PC-9 (cell line): Measurements from ENCODE around the gene LARP1B. TPM values are rescaled to one million over a fixed set of nuclear protein-coding genes. Genes with fewer than 3 reads are reported as not detected.

Source experiments
- BruUV-seq: library from RNA; stranded (reverse); fragments of 400-500 nt; replicated peaks from 2 replicates; lab custom pipeline; 2021; lab: Mats Ljungman, UMichigan
- CTCF ChIA-PET: fragments of 300-600 bp; sonication (Branson Sonifier 250); formaldehyde crosslinking; loops from one replicate; lab custom pipeline; 2022; ENCODE audit warnings: antibody characterized with exemption; lab: Charles Lee
- POLR2A ChIA-PET: fragments of 300-600 bp; sonication (Branson Sonifier 250); formaldehyde crosslinking; loops from one replicate; lab custom pipeline; 2022; ENCODE audit warnings: antibody characterized with exemption; ENCODE audit not compliant: unreplicated experiment; lab: Charles Lee
- DNase-seq, 2 experiments: peaks; one replicate each; pipeline versions ENCODE4 v3.0.0 to v3.0.0-alpha.2; 2015 to 2022; ENCODE audit warnings: mixed read lengths in 1 of 2
- H2AFZ ChIP-seq: fragments of 200-600 bp; sonication (generic); 2 replicates; pipeline ENCODE4 v1.8.1; 2017; ENCODE audit warnings: antibody characterized with exemption
- H3F3A ChIP-seq: fragments of 200-600 bp; sonication (generic); 2 replicates; pipeline ENCODE4 v1.8.1; 2017; ENCODE audit warnings: antibody characterized with exemption, mild to moderate bottlenecking, low read depth; ENCODE audit not compliant: insufficient read depth
- H3K27ac ChIP-seq: fragments of 200-600 bp; sonication (generic); 2 replicates; pipeline ENCODE4 v1.6.1; 2016; ENCODE audit warnings: mixed run types
- H3K27me3 ChIP-seq: fragments of 200-600 bp; sonication (generic); 2 replicates; pipeline ENCODE4 v1.6.1; 2016; ENCODE audit warnings: low read depth, mixed run types; ENCODE audit not compliant: insufficient read depth
- H3K36me3 ChIP-seq: fragments of 200-600 bp; sonication (generic); 2 replicates; pipeline ENCODE4 v1.6.1; 2016; ENCODE audit warnings: low read depth, mixed run types
- H3K4me1 ChIP-seq: fragments of 200-600 bp; sonication (generic); replicated peaks from 2 replicates; pipeline ENCODE4 v1.6.1; 2016; ENCODE audit warnings: mixed run types; ENCODE audit not compliant: insufficient read depth
- H3K4me2 ChIP-seq: fragments of 200-600 bp; sonication (generic); 2 replicates; pipeline ENCODE4 v1.6.1; 2017; ENCODE audit warnings: mixed run types
- H3K4me3 ChIP-seq: fragments of 200-600 bp; sonication (generic); 2 replicates; pipeline ENCODE4 v1.6.1; 2016; ENCODE audit warnings: mixed run types
- H3K79me2 ChIP-seq: fragments of 200-600 bp; sonication (generic); 2 replicates; pipeline ENCODE4 v1.6.1; 2017; ENCODE audit warnings: low read depth, mixed run types
- H3K9me2 ChIP-seq: fragments of 200-600 bp; sonication (generic); 2 replicates; pipeline ENCODE4 v1.8.1; 2017; ENCODE audit warnings: mild to moderate bottlenecking; ENCODE audit not compliant: insufficient read depth
- H3K9me3 ChIP-seq: fragments of 200-600 bp; sonication (generic); 2 replicates; pipeline ENCODE4 v1.8.1; 2016; ENCODE audit warnings: low read depth; ENCODE audit not compliant: insufficient read depth
- H4K20me1 ChIP-seq: fragments of 200-600 bp; sonication (generic); 2 replicates; pipeline ENCODE4 v1.8.1; 2017; ENCODE audit not compliant: insufficient read depth
- CTCF ChIP-seq: fragments of 200-600 bp; sonication (generic); conservative IDR thresholded peaks from 2 replicates; pipeline ENCODE4 v1.6.1; 2017; ENCODE audit warnings: mixed run types, antibody characterized with exemption, mild to moderate bottlenecking, moderate library complexity
- EZH2 ChIP-seq: fragments of 200-600 bp; sonication (generic); IDR thresholded peaks from 2 replicates; pipeline ENCODE4 v1.8.0; 2017; ENCODE audit warnings: antibody characterized with exemption, low read depth
- intact Hi-C: fragments of 100-400 bp; cut with micrococcal nuclease; formaldehyde crosslinking; loops from one replicate; pipeline ENCODE4 v1.10.0; 2022; ENCODE audit not compliant: unreplicated experiment
- total RNA-seq: library from RNA; stranded (reverse); gene quantifications from 2 replicates; pipeline ENCODE4 v1.2.3, GENCODE V29; 2021

LARP1B gene
- total RNA-seq, 1 experiment from 2014 or later = 22.0 TPM

GRCh38 chr4:128130621-128131020, 69.5 kb downstream of the LARP1B start:
- intact Hi-C loops = no loop called here
- H3K27ac ChIP-seq = no peak overlapping the region
- H3K4me1 ChIP-seq = no peaks in the 10 kb centered on the region
- H3K4me3 ChIP-seq = no peak overlapping the region
- ChIA-PET POLR2A (no interaction called here), CTCF (no interaction called here)
- H3K27me3 ChIP-seq = no peaks in the 10 kb centered on the region
- no peaks in the 10 kb centered on the region for H3F3A ChIP-seq
- no peak overlapping the region for H3K4me2 ChIP-seq
- H3K9me3 ChIP-seq = no peaks in the 10 kb centered on the region
- H3K36me3 ChIP-seq = no peaks in the 10 kb centered on the region
- no peaks in the 10 kb centered on the region for H4K20me1 ChIP-seq
- no peak overlapping the region for H2AFZ ChIP-seq
- no peak for TF ChIP-seq CTCF
- no peak for TF ChIP-seq EZH2
- no peak for DNase-seq
- BruUV-seq = no TSS peak
- H3K9me2 ChIP-seq = no peaks in the 10 kb centered on the region
- no peaks in the 10 kb centered on the region for H3K79me2 ChIP-seq

- POLR2A ChIA-PET = no interaction called here
- H3K9me3 ChIP-seq = no peaks in the 10 kb centered on the region
- H3F3A ChIP-seq = no peaks in the 10 kb centered on the region
- no peak for DNase-seq
- no peaks in the 10 kb centered on the region for H4K20me1 ChIP-seq
- H3K36me3 ChIP-seq = no peaks in the 10 kb centered on the region
- no peaks in the 10 kb centered on the region for H3K79me2 ChIP-seq
- H3K27me3 ChIP-seq = no peaks in the 10 kb centered on the region
- no TSS peak for BruUV-seq
- TF ChIP-seq EZH2 = no peak
- TF ChIP-seq CTCF = no peak
- intact Hi-C loops = no loop called here
- no peak overlapping the region for H3K4me3 ChIP-seq
- H3K27ac ChIP-seq = no peak overlapping the region
- no peaks in the 10 kb centered on the region for H3K4me1 ChIP-seq
- no peaks in the 10 kb centered on the region for H3K9me2 ChIP-seq
- CTCF ChIA-PET = no interaction called here
- H2AFZ ChIP-seq = no peak overlapping the region
- H3K4me2 ChIP-seq = no peak overlapping the region
Observed at GRCh38 chr4:128134925-128135324, 73.8 kb downstream of the LARP1B start.

GRCh38 chr4:128135391-128135790, 74.3 kb downstream of the LARP1B start:
- Histone ChIP-seq H3K79me2 (no peaks in the 10 kb centered on the region), H3K9me2 (no peaks in the 10 kb centered on the region), H3K9me3 (no peaks in the 10 kb centered on the region), H3F3A (no peaks in the 10 kb centered on the region), H3K36me3 (no peaks in the 10 kb centered on the region), H3K27me3 (no peaks in the 10 kb centered on the region), H4K20me1 (no peaks in the 10 kb centered on the region), H3K4me3 (no peak overlapping the region), H3K4me2 (no peak overlapping the region), H3K27ac (no peak overlapping the region), H3K4me1 (no peaks in the 10 kb centered on the region), H2AFZ (no peak overlapping the region)
- no peak for DNase-seq
- no TSS peak for BruUV-seq
- CTCF ChIA-PET = no interaction called here
- intact Hi-C loops = no loop called here
- POLR2A ChIA-PET = no interaction called here
- no peak for TF ChIP-seq CTCF
- no peak for TF ChIP-seq EZH2
